OCI-LY1 (cell line): ENCODE results near the gene CERS6.

Source experiments
- EZH2 ChIP-seq: fragments of 200-600 bp; sonication (generic), shearing (Covaris generic); IDR thresholded peaks from 2 replicates; pipeline ENCODE4 v1.8.0; 2017; ENCODE audit warnings: borderline replicate concordance, mixed run types, mild to moderate bottlenecking, antibody characterized with exemption, low read length, moderate library complexity, mixed read lengths
- TF ChIP-seq, protein P1 (sequence below): fragments of 200-600 bp; sonication (generic), shearing (Covaris generic); IDR thresholded peaks from 2 replicates; pipeline ENCODE4 v1.5.1; 2017; ENCODE audit warnings: mild to moderate bottlenecking, antibody characterized with exemption, low read length, moderate library complexity, mixed read lengths

DNA sequence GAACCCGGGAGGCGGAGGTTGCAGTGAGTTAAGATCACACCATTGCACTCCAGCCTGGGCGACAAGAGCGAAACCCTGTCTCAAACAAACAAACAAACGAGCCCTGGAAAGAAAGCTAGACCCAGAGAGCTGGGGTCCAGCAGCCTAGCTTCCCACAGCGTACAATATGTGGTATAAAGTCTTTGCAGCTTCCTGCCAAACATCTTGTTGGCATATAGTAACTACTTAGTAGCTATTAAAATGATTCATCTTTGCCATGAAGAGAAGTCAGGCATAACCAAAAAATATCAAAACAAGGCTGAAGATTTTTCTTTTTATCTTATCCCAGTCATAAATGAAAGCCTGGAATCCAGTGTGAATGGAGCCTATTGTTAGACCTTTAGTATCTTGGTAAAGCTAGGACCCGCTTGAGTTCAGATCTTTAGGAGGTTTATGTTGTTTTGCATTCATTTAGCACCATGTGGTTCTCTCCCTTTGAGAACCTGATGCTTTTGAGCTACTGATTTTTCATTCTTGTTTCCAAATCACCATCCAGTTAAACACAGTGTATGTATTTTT, 206.7 kb downstream of the CERS6 start:
- TF ChIP-seq, protein P1, sequence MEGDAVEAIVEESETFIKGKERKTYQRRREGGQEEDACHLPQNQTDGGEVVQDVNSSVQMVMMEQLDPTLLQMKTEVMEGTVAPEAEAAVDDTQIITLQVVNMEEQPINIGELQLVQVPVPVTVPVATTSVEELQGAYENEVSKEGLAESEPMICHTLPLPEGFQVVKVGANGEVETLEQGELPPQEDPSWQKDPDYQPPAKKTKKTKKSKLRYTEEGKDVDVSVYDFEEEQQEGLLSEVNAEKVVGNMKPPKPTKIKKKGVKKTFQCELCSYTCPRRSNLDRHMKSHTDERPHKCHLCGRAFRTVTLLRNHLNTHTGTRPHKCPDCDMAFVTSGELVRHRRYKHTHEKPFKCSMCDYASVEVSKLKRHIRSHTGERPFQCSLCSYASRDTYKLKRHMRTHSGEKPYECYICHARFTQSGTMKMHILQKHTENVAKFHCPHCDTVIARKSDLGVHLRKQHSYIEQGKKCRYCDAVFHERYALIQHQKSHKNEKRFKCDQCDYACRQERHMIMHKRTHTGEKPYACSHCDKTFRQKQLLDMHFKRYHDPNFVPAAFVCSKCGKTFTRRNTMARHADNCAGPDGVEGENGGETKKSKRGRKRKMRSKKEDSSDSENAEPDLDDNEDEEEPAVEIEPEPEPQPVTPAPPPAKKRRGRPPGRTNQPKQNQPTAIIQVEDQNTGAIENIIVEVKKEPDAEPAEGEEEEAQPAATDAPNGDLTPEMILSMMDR = no peak
- TF ChIP-seq EZH2 = no peak
